GM12864 (cell line): Measurements from ENCODE around the gene GLB1L2.

ENCODE experiments used
- DNase-seq: peaks from one replicate; pipeline ENCODE4 v3.0.0-alpha.2; 2011; ENCODE audit warnings: low read depth
- H3K4me3 ChIP-seq: 2 replicates; pipeline ENCODE4 v1.5.1; 2011; ENCODE audit warnings: mild to moderate bottlenecking, low read depth, low read length, control low read depth
- CTCF ChIP-seq: IDR thresholded peaks from 2 replicates; pipeline ENCODE4 v1.5.1; 2011; ENCODE audit warnings: low read depth, mild to moderate bottlenecking, moderate library complexity, low read length, control low read depth, inconsistent platforms; ENCODE audit errors: missing control alignments

Gene GLB1L2

GRCh38 chr11:134385774-134386565 lies 54.2 kb downstream of the GLB1L2 start:
- no peak for DNase-seq
- no peak overlapping the region for H3K4me3 ChIP-seq
- TF ChIP-seq CTCF, result no peak

- H3K4me3 ChIP-seq, result no peak overlapping the region
- DNase-seq, result no peak
- no peak for TF ChIP-seq CTCF
Observed at GRCh38 chr11:134386945-134387344, 55.2 kb downstream of the GLB1L2 start.

- TF ChIP-seq CTCF, result no peak
Observed at GRCh38 chr11:134387501-134387900, 55.7 kb downstream of the GLB1L2 start.

GRCh38 chr11:134388590-134388989 lies 56.8 kb downstream of the GLB1L2 start:
- no peak overlapping the region for H3K4me3 ChIP-seq
- no peak for DNase-seq
- no peak for TF ChIP-seq CTCF

More at GRCh38 chr11:134387501-134387900, 55.7 kb downstream of the GLB1L2 start:
- DNase-seq, result no peak
- H3K4me3 ChIP-seq, result no peak overlapping the region

GRCh38 chr11:134389464-134390180 lies 57.8 kb downstream of the GLB1L2 start:
- TF ChIP-seq CTCF, result no peak
- no peak overlapping the region for H3K4me3 ChIP-seq
- no peak for DNase-seq

- H3K4me3 ChIP-seq, result no peak overlapping the region
- TF ChIP-seq CTCF, result no peak
- DNase-seq, result no peak
Observed at GRCh38 chr11:134390706-134391569, 59.1 kb downstream of the GLB1L2 start.
